ENCODE data around the gene IHH.

IHH gene

DNA sequence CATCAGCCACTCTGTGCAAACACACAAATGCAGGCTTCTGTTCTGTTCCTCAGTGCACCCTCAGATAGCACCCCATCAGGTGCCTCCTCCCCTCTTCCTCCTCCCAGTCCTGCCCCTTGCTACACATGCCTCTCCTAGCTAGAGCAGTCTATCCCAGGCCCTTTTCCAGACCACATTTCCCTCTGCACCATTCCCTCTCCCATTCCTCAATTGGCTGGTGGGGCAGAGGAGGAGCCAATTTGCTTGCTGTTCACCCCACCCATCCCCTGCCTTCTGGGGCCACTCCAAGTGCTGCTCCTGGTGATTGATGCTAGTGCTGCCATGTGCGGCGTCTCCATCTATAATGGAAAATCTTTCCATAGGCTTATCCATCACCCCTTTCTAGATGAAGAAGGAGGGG lies 24.8 kb downstream of the IHH start:
- TF ChIP-seq, protein P1, sequence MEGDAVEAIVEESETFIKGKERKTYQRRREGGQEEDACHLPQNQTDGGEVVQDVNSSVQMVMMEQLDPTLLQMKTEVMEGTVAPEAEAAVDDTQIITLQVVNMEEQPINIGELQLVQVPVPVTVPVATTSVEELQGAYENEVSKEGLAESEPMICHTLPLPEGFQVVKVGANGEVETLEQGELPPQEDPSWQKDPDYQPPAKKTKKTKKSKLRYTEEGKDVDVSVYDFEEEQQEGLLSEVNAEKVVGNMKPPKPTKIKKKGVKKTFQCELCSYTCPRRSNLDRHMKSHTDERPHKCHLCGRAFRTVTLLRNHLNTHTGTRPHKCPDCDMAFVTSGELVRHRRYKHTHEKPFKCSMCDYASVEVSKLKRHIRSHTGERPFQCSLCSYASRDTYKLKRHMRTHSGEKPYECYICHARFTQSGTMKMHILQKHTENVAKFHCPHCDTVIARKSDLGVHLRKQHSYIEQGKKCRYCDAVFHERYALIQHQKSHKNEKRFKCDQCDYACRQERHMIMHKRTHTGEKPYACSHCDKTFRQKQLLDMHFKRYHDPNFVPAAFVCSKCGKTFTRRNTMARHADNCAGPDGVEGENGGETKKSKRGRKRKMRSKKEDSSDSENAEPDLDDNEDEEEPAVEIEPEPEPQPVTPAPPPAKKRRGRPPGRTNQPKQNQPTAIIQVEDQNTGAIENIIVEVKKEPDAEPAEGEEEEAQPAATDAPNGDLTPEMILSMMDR (conservative IDR thresholded peaks at IDR 0.05): no peak
- no peak overlapping the region for H3K27ac ChIP-seq

DNA sequence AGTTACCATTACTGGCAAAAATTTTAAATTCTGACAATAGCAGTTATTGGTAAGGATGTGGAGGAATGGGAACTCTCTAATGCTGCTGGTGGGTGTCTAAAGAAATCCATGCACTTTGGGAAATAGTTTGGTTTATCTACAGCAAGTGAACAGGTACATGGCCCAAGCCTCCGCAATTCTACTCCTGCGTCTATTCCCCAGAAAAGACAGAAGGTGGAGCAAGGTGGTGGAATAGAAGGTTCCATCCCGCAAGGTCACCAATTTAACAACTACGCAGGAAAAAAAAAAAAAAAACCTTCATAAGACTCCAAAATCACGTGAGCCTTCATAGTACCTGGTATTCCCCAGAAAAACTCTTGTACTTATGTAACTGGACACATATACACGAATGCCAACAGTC lies 25.9 kb downstream of the IHH start:
- TF ChIP-seq, protein P1 (conservative IDR thresholded peaks at IDR 0.05): no peak
- H3K27ac ChIP-seq: no peak overlapping the region

DNA sequence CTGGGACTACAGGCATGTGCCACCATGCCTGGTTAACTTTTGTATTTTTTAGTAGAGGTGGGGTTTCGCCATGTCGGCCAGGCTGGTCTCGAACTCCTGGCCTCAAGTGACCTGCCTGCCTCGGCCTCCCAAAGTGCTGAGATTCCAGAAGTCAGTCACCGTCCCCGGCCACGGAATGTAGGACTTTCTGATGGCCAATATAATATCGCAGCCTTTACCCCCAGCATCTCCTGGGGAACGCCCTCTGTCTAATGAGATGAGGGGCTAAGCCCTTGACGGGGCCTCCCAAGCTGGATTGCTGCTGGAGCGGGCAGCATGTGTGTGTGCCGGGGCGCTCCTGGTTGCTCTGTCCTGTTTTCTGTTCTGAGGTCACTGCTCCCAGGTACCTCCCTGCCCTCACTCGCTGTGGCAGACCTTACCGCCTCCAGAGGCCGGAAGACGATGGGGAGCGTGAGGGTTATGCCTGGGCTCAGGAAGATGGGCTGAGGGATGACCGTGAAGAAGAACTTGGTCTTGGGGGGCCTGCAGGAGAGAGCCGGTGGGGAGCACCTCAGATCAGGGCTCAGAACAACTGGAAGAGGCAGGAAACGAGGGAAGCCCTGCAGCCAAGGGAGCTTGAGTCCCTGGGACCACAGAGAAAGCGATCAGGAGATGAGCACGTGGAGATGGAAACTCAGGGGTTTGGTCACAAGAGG lies 28.5 kb downstream of the IHH start:
- TF ChIP-seq, protein P1 (conservative IDR thresholded peaks at IDR 0.05): no peak
- no peak overlapping the region for H3K27ac ChIP-seq

DNA sequence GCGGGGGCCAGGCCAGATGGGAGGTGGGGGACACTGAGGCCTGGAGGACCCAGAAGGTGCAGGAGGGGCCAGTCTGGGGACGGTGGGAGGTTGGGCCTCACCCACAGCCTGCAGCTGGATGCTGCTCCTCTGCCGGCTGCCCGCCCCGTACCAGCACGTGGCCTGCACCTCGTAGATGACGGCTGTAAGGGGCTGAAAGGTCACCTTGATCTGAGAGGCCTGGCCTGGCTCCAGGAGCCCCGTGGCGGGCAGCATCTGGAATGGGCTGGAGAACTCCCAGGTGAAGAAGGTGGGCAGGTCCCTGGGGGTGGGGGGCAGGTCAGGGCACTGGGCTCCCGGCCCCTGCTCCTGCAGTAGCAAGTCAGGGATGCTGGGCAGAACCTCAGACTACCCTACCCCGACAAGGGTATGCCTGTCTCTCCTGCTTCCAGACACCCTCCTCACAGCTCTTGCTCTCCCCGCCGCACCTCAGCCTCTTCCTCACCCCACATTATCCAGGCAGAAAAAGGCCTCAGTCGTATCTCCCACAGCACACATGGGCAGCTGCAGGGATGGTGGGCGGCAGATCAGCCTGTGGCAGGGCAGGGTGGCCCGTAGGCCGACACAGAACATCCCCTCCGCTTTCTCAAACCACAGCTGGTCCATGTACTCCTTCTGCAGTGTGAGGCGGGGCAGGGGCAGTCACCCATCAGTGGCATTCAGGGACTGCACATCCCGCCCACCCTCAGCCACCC lies 29.5 kb downstream of the IHH start:
- H3K27ac ChIP-seq: no peak overlapping the region
- TF ChIP-seq, protein P1 (conservative IDR thresholded peaks at IDR 0.05): no peak

DNA sequence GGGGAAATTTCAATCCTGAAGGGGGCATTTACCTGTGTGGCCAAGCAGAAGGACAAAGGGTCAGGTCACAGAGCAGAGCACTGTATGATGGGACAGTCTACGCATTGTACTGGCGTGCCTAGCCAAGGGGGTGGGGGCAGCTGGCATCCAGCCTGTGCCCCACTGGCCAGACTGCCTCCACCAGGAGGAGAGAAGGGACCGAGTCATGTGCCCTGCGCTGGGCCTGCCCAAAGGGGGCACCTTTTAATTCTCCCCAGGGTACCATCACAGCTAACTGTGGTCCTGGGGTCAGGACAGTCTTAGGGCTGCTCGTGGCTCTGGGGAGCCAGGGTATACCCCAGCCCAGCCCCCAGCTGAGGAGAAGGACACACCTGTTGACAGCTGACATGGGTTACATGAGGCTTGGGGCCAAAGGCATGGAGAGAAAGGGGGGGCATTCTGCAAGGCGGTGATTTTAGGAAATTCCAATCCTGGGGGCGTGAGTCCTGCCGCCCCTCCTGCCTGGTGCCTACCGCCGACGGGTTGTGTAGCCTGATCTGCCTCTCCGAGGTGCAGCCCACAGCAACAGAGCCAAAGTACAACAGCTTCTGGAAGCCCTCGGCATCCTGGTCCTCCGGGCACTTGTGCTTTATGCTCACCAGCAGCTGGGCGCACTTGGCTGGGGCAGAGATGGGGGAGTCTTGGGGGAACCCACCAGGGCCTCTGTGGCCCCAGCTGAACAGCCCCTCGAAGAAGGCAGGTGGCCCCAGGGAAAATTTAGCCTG lies 30.4 kb downstream of the IHH start:
- H3K27ac ChIP-seq: no peak overlapping the region
- TF ChIP-seq, protein P1 (conservative IDR thresholded peaks at IDR 0.05): no peak

DNA sequence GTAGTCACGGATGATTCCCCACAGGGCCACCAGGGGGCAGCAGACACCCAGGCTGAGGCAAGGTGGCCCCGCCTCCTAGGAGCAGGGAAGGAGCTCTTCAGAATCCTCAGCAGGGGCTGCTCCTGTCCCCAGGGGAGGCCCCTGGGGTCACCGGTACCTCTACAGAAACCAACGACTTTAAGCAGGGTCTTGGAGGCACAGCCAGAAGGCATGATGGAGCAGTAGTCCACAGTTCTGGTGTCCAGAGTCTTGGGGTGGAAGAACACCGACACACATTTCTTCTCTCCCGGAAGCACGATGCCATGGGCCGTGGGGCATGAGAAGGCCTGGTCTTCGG lies 30.9 kb downstream of the IHH start:
- TF ChIP-seq, protein P1 (conservative IDR thresholded peaks at IDR 0.05): peak; percentile 97
- H3K27ac ChIP-seq: no peak overlapping the region

Data from VCaP (cell line).